ENCODE data around the gene GRB10.

GRB10 gene

GRCh38 chr7:50599385-50599784, 183.3 kb downstream of the GRB10 start:
- TF ChIP-seq POLR2A (IDR thresholded peaks at IDR 0.05; ENCODE audit: low read length) = no peak
- no peak for TF ChIP-seq GATA1 (IDR thresholded peaks at IDR 0.05; ENCODE audit: low read depth, low read length)
- no peak for DNase-seq

- DNase-seq = no peak
- TF ChIP-seq GATA1 (IDR thresholded peaks at IDR 0.05; ENCODE audit: low read depth, low read length) = no peak
- TF ChIP-seq POLR2A (IDR thresholded peaks at IDR 0.05; ENCODE audit: low read length) = no peak
Measured at GRCh38 chr7:50598460-50599343, 184.0 kb downstream of the GRB10 start.

GRCh38 chr7:50596484-50596883, 186.2 kb downstream of the GRB10 start:
- TF ChIP-seq POLR2A (IDR thresholded peaks at IDR 0.05; ENCODE audit: low read length) = no peak
- no peak for TF ChIP-seq GATA1 (IDR thresholded peaks at IDR 0.05; ENCODE audit: low read depth, low read length)
- DNase-seq = no peak

GRCh38 chr7:50595491-50596102, 187.1 kb downstream of the GRB10 start:
- TF ChIP-seq GATA1 (IDR thresholded peaks at IDR 0.05; ENCODE audit: low read depth, low read length) (no peak), POLR2A (IDR thresholded peaks at IDR 0.05; ENCODE audit: low read length) (no peak)

GRCh38 chr7:50594734-50595485, 187.8 kb downstream of the GRB10 start:
- DNase-seq = no peak

More at GRCh38 chr7:50595491-50596102, 187.1 kb downstream of the GRB10 start:
- peak; percentile 28 to 35 for DNase-seq

GRCh38 chr7:50594136-50594535, 188.6 kb downstream of the GRB10 start:
- DNase-seq = no peak
- TF ChIP-seq GATA1 (IDR thresholded peaks at IDR 0.05; ENCODE audit: low read depth, low read length) (no peak), POLR2A (IDR thresholded peaks at IDR 0.05; ENCODE audit: low read length) (no peak)

More at GRCh38 chr7:50594734-50595485, 187.8 kb downstream of the GRB10 start:
- TF ChIP-seq GATA1 (IDR thresholded peaks at IDR 0.05; ENCODE audit: low read depth, low read length) (no peak), POLR2A (IDR thresholded peaks at IDR 0.05; ENCODE audit: low read length) (no peak)

- DNase-seq = no peak
- TF ChIP-seq POLR2A (IDR thresholded peaks at IDR 0.05; ENCODE audit: low read length) = no peak
- no peak for TF ChIP-seq GATA1 (IDR thresholded peaks at IDR 0.05; ENCODE audit: low read depth, low read length)
Measured at GRCh38 chr7:50592940-50593339, 189.8 kb downstream of the GRB10 start.

- DNase-seq = no peak
- TF ChIP-seq GATA1 (IDR thresholded peaks at IDR 0.05; ENCODE audit: low read depth, low read length) (no peak), POLR2A (IDR thresholded peaks at IDR 0.05; ENCODE audit: low read length) (no peak)
Measured at GRCh38 chr7:50591480-50592438, 190.9 kb downstream of the GRB10 start.

GRCh38 chr7:50591098-50591479, 191.6 kb downstream of the GRB10 start:
- no peak for DNase-seq
- TF ChIP-seq POLR2A (IDR thresholded peaks at IDR 0.05; ENCODE audit: low read length) (no peak), GATA1 (IDR thresholded peaks at IDR 0.05; ENCODE audit: low read depth, low read length) (no peak)

GRCh38 chr7:50590535-50590934, 192.2 kb downstream of the GRB10 start:
- DNase-seq = no peak
- TF ChIP-seq GATA1 (IDR thresholded peaks at IDR 0.05; ENCODE audit: low read depth, low read length) (no peak), POLR2A (IDR thresholded peaks at IDR 0.05; ENCODE audit: low read length) (no peak)

- no peak for DNase-seq
- TF ChIP-seq GATA1 (IDR thresholded peaks at IDR 0.05; ENCODE audit: low read depth, low read length) (no peak), POLR2A (IDR thresholded peaks at IDR 0.05; ENCODE audit: low read length) (no peak)
Measured at GRCh38 chr7:50589364-50589763, 193.3 kb downstream of the GRB10 start.

- TF ChIP-seq GATA1 (IDR thresholded peaks at IDR 0.05; ENCODE audit: low read depth, low read length) (no peak), POLR2A (IDR thresholded peaks at IDR 0.05; ENCODE audit: low read length) (no peak)
- DNase-seq = peak; percentile 21 to 24
Measured at GRCh38 chr7:50588937-50589336, 193.8 kb downstream of the GRB10 start.

GRCh38 chr7:50587737-50588136, 195.0 kb downstream of the GRB10 start:
- TF ChIP-seq GATA1 (IDR thresholded peaks at IDR 0.05; ENCODE audit: low read depth, low read length) (no peak), POLR2A (IDR thresholded peaks at IDR 0.05; ENCODE audit: low read length) (no peak)
- no peak for DNase-seq

Data from erythroblast (primary cell).